Cardiac fibroblast (primary cell): ENCODE results near the gene SMC2.

Source experiments
- DNase-seq, 2 donors: peaks; one replicate each; pipeline versions ENCODE4 v3.0.0 to v3.0.0-alpha.2; 2010; ENCODE audit warnings: low read depth in 2 of 2
- H3K4me3 ChIP-seq, 2 donors: replicated peaks in 1 of 2; 1 replicate in 1 of 2; 2 replicates in 1 of 2; pipeline ENCODE4 v1.5.1; 2011; ENCODE audit warnings: low read depth in 2 of 2, low read length in 2 of 2, mild to moderate bottlenecking in 2 of 2, moderate library complexity in 1 of 2
- TF ChIP-seq, protein P1 (sequence below): IDR thresholded peaks from one replicate; pipeline ENCODE4 v1.5.1; 2011; ENCODE audit warnings: low read depth, mild to moderate bottlenecking, low read length, inconsistent platforms

Gene SMC2

DNA sequence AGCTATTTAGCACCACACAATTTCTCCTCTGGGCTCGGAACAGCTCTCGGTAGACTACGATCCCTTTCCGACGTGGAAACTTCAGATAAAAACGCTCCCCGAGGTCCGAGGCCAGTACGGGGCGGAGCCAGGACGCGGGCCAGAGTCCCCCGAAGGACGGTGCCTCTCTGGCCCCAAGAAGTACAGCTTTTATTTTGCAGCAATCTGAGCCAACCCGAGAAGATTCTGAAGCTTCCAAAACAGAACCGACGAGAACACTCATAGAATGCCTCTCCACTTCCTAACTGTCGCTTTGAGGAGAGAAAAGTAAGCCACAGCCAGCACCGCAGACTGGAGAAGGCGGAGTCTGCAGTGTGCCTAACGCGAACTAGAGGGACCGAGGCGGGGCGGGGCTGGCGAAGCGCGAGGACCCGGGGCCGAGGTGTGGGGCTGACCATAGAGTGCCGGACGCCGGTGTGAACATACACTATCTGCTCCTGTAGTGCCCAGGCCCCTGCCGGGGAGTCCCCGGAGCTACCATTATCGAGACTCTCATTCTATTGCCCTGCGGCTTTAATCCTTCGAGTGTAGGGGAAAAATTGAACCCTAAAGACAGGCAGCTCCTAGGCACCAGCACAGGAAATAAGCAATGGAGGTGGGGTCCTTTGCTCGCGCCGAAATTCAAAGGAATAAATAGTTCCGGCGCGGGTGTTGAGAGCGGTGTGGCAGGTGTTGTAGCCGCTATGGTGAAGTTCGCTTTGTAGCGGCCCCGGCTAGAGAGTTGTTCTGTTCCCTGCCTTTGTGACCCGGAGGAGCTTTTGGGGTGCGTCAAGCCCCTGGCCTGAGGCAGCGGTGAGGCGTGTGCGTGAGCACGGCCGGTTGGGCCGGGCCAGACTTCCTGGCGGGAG is at the start of gene SMC2:
Gene SMC2, plus strand, starts transcription at position 663 of the 887 bp plus-strand sequence. CDS start 1,076 bp downstream, outside the sequence.
- H3K4me3 ChIP-seq: peak within 1 kb of the TSS; percentile 67 to 72
- DNase-seq: peak; percentile 94
- TF ChIP-seq, protein P1, sequence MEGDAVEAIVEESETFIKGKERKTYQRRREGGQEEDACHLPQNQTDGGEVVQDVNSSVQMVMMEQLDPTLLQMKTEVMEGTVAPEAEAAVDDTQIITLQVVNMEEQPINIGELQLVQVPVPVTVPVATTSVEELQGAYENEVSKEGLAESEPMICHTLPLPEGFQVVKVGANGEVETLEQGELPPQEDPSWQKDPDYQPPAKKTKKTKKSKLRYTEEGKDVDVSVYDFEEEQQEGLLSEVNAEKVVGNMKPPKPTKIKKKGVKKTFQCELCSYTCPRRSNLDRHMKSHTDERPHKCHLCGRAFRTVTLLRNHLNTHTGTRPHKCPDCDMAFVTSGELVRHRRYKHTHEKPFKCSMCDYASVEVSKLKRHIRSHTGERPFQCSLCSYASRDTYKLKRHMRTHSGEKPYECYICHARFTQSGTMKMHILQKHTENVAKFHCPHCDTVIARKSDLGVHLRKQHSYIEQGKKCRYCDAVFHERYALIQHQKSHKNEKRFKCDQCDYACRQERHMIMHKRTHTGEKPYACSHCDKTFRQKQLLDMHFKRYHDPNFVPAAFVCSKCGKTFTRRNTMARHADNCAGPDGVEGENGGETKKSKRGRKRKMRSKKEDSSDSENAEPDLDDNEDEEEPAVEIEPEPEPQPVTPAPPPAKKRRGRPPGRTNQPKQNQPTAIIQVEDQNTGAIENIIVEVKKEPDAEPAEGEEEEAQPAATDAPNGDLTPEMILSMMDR: no peak

DNA sequence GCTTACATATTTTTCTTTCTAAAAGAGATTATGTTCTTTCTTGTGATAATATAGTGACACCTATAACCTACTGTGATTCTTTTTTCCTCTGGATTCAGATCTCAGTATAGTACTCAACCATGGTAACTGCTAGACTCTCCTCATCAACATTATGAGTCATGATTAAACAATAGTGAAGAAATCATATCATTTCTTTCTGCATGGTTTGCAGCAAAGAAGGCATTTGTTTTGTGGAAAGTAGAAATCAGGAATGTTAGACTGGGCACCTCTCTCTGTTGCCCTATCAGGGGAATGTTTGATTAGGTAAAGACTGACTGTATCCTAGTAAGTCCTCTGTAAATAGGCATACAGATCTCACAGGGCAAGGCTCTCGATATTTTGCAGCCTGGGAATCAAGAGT is 25.6 kb upstream of the SMC2 start:
- TF ChIP-seq, protein P1: no peak
- DNase-seq: peak; percentile 33 to 53
- H3K4me3 ChIP-seq: no peak overlapping the region

DNA sequence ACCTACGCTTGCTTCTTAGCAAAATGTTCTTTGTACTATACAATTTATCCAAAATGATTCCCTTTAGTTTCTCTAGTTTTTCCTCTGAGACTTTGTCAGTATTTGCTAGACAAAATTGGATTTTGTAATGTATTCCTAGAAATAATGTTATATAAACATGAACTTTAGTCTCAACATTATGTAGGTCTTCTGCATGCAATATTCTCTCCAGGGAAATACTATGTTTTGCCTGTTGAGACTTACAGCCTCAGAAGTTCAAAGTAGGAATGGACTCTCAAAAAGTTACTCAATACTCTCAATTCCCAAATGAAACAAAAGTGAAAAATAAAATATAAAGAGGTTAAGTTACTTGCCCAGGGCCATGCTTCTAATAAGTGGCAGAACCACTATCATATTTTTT is 24.8 kb upstream of the SMC2 start:
- DNase-seq: peak in 1 of 2 donors; percentile 69
- TF ChIP-seq, protein P1: no peak
- no peak overlapping the region for H3K4me3 ChIP-seq

DNA sequence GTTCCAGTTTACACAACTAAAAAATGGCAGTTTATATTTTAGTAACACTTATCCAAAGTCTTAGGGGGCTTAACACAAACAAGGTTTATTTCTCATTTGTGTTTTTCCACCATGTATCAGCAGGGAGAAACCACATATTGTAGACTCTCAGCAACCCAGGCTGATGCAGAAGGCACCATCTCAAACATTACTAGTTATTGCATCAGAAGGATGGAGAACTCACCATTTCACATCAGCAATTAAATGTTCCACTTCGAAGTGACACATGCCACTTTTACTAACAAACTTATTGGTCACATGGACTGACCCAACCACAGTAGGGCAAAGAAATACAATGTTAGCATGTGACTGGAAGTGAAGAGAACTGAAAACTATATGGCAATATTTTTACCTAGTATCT is 22.5 kb upstream of the SMC2 start:
- TF ChIP-seq, protein P1: no peak
- no peak overlapping the region for H3K4me3 ChIP-seq
- no peak for DNase-seq

DNA sequence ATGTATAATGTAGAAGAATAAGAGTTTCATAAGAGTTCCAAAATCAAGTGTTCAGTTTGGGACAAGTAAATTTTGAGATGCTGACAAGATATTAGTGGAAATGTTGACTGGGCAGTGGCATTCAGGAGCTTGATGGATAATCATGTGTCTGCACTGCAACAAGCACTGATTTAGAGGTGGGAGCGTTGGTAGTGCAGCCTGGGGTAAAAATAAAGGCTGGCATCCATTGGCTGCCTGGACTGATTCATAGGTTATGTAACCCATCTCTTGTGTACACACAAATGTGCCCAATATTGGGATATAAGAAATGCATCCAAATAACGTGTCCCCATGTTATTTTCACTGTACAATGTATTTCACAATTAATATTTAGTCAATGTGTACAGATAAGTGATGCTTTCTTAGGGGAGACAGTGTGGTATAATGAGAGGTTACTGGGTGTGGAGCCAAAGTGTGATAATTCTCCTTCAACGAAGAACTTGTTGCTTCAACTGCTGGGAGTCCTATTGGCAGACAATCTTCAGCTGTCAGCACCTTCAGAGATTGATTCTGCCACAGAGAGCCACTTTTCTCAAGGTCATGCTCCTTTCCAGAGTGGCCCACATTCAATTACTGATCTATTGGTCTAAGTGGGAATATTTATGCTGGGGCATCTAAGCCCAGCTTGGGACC is 20.9 kb upstream of the SMC2 start:
- TF ChIP-seq, protein P1: no peak
- no peak overlapping the region for H3K4me3 ChIP-seq
- DNase-seq: no peak

DNA sequence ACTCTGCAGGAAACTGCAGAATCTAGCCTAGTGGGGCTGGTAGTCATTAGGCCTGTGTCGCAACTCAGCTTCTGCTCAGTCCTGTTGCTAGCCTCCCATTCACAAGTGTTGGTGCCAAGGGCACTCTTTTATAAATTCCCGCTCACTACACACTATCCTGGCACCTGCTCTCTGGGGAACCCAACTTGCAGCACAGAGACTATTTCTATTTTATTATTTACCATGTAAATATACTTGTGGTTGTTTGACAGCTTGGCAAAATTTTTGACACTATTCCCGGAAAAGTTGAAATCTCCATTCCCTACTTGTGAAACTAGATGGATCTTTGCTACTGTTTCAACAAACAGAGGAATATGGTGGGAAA is 20.4 kb upstream of the SMC2 start:
- TF ChIP-seq, protein P1: no peak
- no peak overlapping the region for H3K4me3 ChIP-seq
- peak in 1 of 2 donors; percentile 29 for DNase-seq
